NB4 (cell line): ENCODE data around the gene PLSCR3.

ENCODE experiments used
- DNase-seq: peaks from one replicate; pipeline ENCODE4 v3.0.0; 2010; ENCODE audit warnings: low read depth
- H3K4me3 ChIP-seq: one replicate; pipeline ENCODE4 v1.5.1; 2011; ENCODE audit warnings: mild to moderate bottlenecking, low read depth, low read length, moderate library complexity
- CTCF ChIP-seq: IDR thresholded peaks from one replicate; pipeline ENCODE4 v1.5.1; 2012; ENCODE audit warnings: low read depth, low read length
- MAX ChIP-seq: IDR thresholded peaks from 2 replicates; pipeline ENCODE4 v1.6.1; 2011; ENCODE audit warnings: low read depth, low read length
- MYC ChIP-seq: IDR thresholded peaks from 2 replicates; pipeline ENCODE4 v1.6.1; 2011; ENCODE audit warnings: low read depth, low read length
- POLR2A ChIP-seq: IDR thresholded peaks from 2 replicates; pipeline ENCODE4 v1.6.1; 2011; ENCODE audit warnings: mild to moderate bottlenecking; ENCODE audit not compliant: insufficient read length; ENCODE audit errors: extremely low read depth

The PLSCR3 gene

GRCh38 chr17:7405350-7406234, 11.3 kb upstream of the PLSCR3 start:
- no peak overlapping the region for H3K4me3 ChIP-seq
- TF ChIP-seq MYC (no peak), POLR2A (no peak), CTCF (no peak), MAX (no peak)
- DNase-seq: no peak

GRCh38 chr17:7404737-7405349, 10.5 kb upstream of the PLSCR3 start:
- H3K4me3 ChIP-seq: peak overlapping the region; percentile 42
- TF ChIP-seq POLR2A (peak; percentile 8), MYC (no peak), CTCF (no peak)
- DNase-seq: peak; percentile 13

- TF ChIP-seq MYC (no peak), POLR2A (peak; percentile 71), MAX (no peak)
- peak; percentile 97 for DNase-seq
- H3K4me3 ChIP-seq: peak within 1 kb of the TSS; percentile 68
These were observed 9.8 kb upstream of the PLSCR3 start, which contains the start of gene TMEM256 for GRCh38 chr17:7403977-7404736. Gene TMEM256 (minus strand): TSS chr17:7404097. CDS start chr17:7404084, 13 bp downstream.

GRCh38 chr17:7403727-7403976, 9.3 kb upstream of the PLSCR3 start:
- peak overlapping the region; percentile 68 for H3K4me3 ChIP-seq
- no peak for DNase-seq
- TF ChIP-seq CTCF (no peak), MAX (no peak), MYC (no peak), POLR2A (no peak)

GRCh38 chr17:7403043-7403726, 8.9 kb upstream of the PLSCR3 start:
- TF ChIP-seq MYC: no peak
- TF ChIP-seq CTCF: no peak
- TF ChIP-seq POLR2A: no peak
- no peak for TF ChIP-seq MAX
- peak; percentile 69 for DNase-seq
- peak overlapping the region; percentile 68 for H3K4me3 ChIP-seq
